Keratinocyte (primary cell): Measurements from ENCODE around the gene UGGT2. TPM values are rescaled to one million over a fixed set of nuclear protein-coding genes. Genes with fewer than 3 reads are reported as not detected.

Source experiments
- DNase-seq: peaks from one replicate; pipeline ENCODE4 v3.0.0-alpha.2; 2011; ENCODE audit warnings: low read depth, missing footprints, low spot score
- FAIRE-seq: peaks from 2 replicates; lab custom pipeline; 2011; peaks lifted over from hg19 to GRCh38; lab: Jason Lieb, UNC
- H2AFZ ChIP-seq: 2 replicates; pipeline ENCODE4 v1.6.0; 2012; ENCODE audit warnings: low read length, control low read depth, inconsistent platforms; ENCODE audit not compliant: control insufficient read depth
- H3K27ac ChIP-seq: 2 replicates; pipeline ENCODE4 v1.5.1; 2011; ENCODE audit warnings: low read length; ENCODE audit not compliant: control insufficient read depth, insufficient read depth
- H3K27me3 ChIP-seq: 3 replicates; pipeline ENCODE4 v1.6.0; 2011; ENCODE audit warnings: low read length; ENCODE audit not compliant: control insufficient read depth, insufficient read depth; ENCODE audit errors: extremely low read depth
- H3K36me3 ChIP-seq, 2 experiments: 2 replicates in 1 of 2; 3 replicates in 1 of 2; pipeline ENCODE4 v1.5.1; 2011; ENCODE audit warnings: low read length in 2 of 2, mild to moderate bottlenecking in 1 of 2; ENCODE audit not compliant: control insufficient read depth in 2 of 2, insufficient read depth in 2 of 2; ENCODE audit errors: extremely low read depth in 1 of 2
- H3K4me1 ChIP-seq: 3 replicates; pipeline ENCODE4 v1.5.1; 2011; ENCODE audit warnings: low read length; ENCODE audit not compliant: control insufficient read depth, insufficient read depth; ENCODE audit errors: extremely low read depth
- H3K4me2 ChIP-seq: 3 replicates; pipeline ENCODE4 v1.6.0; 2011; ENCODE audit warnings: low read depth, low read length; ENCODE audit not compliant: control insufficient read depth, insufficient read depth; ENCODE audit errors: extremely low read depth
- H3K4me3 ChIP-seq, 3 experiments: fragments of 200-600 bp in 1 of 3; sonication (generic) in 1 of 3; 2 replicates in 2 of 3; 3 replicates in 1 of 3; pipeline ENCODE4 v1.5.1; 2011 to 2016; ENCODE audit warnings: low read length in 3 of 3, mild to moderate bottlenecking in 3 of 3, control low read depth in 2 of 3, inconsistent platforms in 1 of 3, low read depth in 1 of 3, mixed read lengths in 1 of 3, mixed run types in 1 of 3, moderate library complexity in 1 of 3; ENCODE audit not compliant: control insufficient read depth in 2 of 3, insufficient read depth in 2 of 3; ENCODE audit errors: extremely low read depth in 1 of 3
- H3K79me2 ChIP-seq: 2 replicates; pipeline ENCODE4 v1.6.0; 2012; ENCODE audit warnings: low read length; ENCODE audit not compliant: control insufficient read depth, insufficient read depth
- H3K9ac ChIP-seq: 3 replicates; pipeline ENCODE4 v1.6.0; 2011; ENCODE audit warnings: low read length; ENCODE audit not compliant: control insufficient read depth, insufficient read depth; ENCODE audit errors: extremely low read depth
- H3K9me1 ChIP-seq: 3 replicates; pipeline ENCODE4 v1.6.0; 2011; ENCODE audit warnings: low read length; ENCODE audit not compliant: control insufficient read depth, insufficient read depth; ENCODE audit errors: extremely low read depth
- H3K9me3 ChIP-seq: 2 replicates; pipeline ENCODE4 v1.5.1; 2012; ENCODE audit warnings: low read depth, low read length; ENCODE audit not compliant: control insufficient read depth
- H4K20me1 ChIP-seq: 3 replicates; pipeline ENCODE4 v1.6.0; 2011; ENCODE audit warnings: low read length; ENCODE audit not compliant: control insufficient read depth, insufficient read depth; ENCODE audit errors: extremely low read depth
- EZH2 ChIP-seq: IDR thresholded peaks from one replicate; pipeline ENCODE4 v1.6.1; 2012; ENCODE audit warnings: inconsistent platforms, mild to moderate bottlenecking, low read length, moderate library complexity
- dilution Hi-C: fragments of 300-500 bp; cut with MboI; formaldehyde crosslinking; loops from one replicate; pipeline ENCODE4 v1.7.0; 2020; ENCODE audit warnings: low sequenced_read_pairs; ENCODE audit not compliant: extremely low pct_ligation_motif_present
- polyA plus RNA-seq, 5 experiments: library from polyadenylated mRNA; depleted of rRNA in 3 of 5; stranded (reverse) in 3 of 5; stranded (forward) in 1 of 5; unstranded in 1 of 5; fragments of >200 nt; gene quantifications; 1 replicate in 1 of 5; 2 replicates in 3 of 5; 3 replicates in 1 of 5; pipeline versions ENCODE4 v1.2.1 to v1.2.3, GENCODE V29; 2011 to 2012; ENCODE audit warnings: missing spikeins in 2 of 5, low read depth in 1 of 5, low replicate concordance in 1 of 5
- TF ChIP-seq, protein P1 (sequence below), 3 experiments: IDR thresholded peaks in 1 of 3; conservative IDR thresholded peaks in 1 of 3; optimal IDR thresholded peaks in 1 of 3; 2 replicates in 2 of 3; 3 replicates in 1 of 3; pipeline versions ENCODE3 to v1.5.1; 2011; ENCODE audit warnings: low read length in 3 of 3, mild to moderate bottlenecking in 3 of 3, moderate library complexity in 2 of 3, control low read depth in 1 of 3, inconsistent platforms in 1 of 3; ENCODE audit not compliant: insufficient read depth in 2 of 3; ENCODE audit errors: extremely low read depth in 1 of 3

The UGGT2 gene
- polyA plus RNA-seq, 1 donor (not counting 4 experiments of a cell fraction or from before 2014, with no cell fraction given), result 12.5 TPM

- H3K36me3 ChIP-seq, result peaks cover 0 to 3% of the 10 kb centered on the region in 2 experiments
- DNase-seq (no peak), FAIRE-seq (no peak)
- no peak overlapping the region for H2AFZ ChIP-seq
- no peak overlapping the region for H3K4me2 ChIP-seq
- H3K27me3 ChIP-seq, result no peaks in the 10 kb centered on the region
- no peaks in the 10 kb centered on the region for H4K20me1 ChIP-seq
- H3K27ac ChIP-seq, result no peak overlapping the region
- H3K4me1 ChIP-seq, result no peaks in the 10 kb centered on the region
- H3K9ac ChIP-seq, result no peak overlapping the region
- no peak overlapping the region for H3K4me3 ChIP-seq
- TF ChIP-seq, protein P1, sequence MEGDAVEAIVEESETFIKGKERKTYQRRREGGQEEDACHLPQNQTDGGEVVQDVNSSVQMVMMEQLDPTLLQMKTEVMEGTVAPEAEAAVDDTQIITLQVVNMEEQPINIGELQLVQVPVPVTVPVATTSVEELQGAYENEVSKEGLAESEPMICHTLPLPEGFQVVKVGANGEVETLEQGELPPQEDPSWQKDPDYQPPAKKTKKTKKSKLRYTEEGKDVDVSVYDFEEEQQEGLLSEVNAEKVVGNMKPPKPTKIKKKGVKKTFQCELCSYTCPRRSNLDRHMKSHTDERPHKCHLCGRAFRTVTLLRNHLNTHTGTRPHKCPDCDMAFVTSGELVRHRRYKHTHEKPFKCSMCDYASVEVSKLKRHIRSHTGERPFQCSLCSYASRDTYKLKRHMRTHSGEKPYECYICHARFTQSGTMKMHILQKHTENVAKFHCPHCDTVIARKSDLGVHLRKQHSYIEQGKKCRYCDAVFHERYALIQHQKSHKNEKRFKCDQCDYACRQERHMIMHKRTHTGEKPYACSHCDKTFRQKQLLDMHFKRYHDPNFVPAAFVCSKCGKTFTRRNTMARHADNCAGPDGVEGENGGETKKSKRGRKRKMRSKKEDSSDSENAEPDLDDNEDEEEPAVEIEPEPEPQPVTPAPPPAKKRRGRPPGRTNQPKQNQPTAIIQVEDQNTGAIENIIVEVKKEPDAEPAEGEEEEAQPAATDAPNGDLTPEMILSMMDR (optimal IDR thresholded peaks at IDR 0.05 in 1 of 3, IDR thresholded peaks at IDR 0.05 in 1 of 3, conservative IDR thresholded peaks at IDR 0.05 in 1 of 3; ENCODE audit: extremely low read depth in 1 of 3, insufficient read depth in 2 of 3, low read length in 3 of 3), result no peak
- no peak for TF ChIP-seq EZH2
- no peaks in the 10 kb centered on the region for H3K9me3 ChIP-seq
- no peaks in the 10 kb centered on the region for H3K79me2 ChIP-seq
- dilution Hi-C loops, result no loop called here
- H3K9me1 ChIP-seq, result no peaks in the 10 kb centered on the region
Measured at GRCh38 chr13:95893861-95894260, 159.3 kb downstream of the UGGT2 start.

GRCh38 chr13:95882121-95882520 is 171.1 kb downstream of the UGGT2 start:
- Histone ChIP-seq H4K20me1 (no peaks in the 10 kb centered on the region), H3K27ac (no peak overlapping the region), H3K4me1 (no peaks in the 10 kb centered on the region), H3K36me3 (no peaks in the 10 kb centered on the region), H3K4me3 (no peak overlapping the region), H2AFZ (no peak overlapping the region), H3K9me1 (no peaks in the 10 kb centered on the region), H3K4me2 (no peak overlapping the region), H3K9ac (no peak overlapping the region), H3K79me2 (no peaks in the 10 kb centered on the region), H3K9me3 (no peaks in the 10 kb centered on the region), H3K27me3 (no peaks in the 10 kb centered on the region)
- TF ChIP-seq EZH2, result no peak
- TF ChIP-seq, protein P1 (optimal IDR thresholded peaks at IDR 0.05 in 1 of 3, IDR thresholded peaks at IDR 0.05 in 1 of 3, conservative IDR thresholded peaks at IDR 0.05 in 1 of 3; ENCODE audit: extremely low read depth in 1 of 3, insufficient read depth in 2 of 3, low read length in 3 of 3), result no peak
- no peak for DNase-seq
- no peak for FAIRE-seq
- dilution Hi-C loops, result no loop called here
